Nephron progenitor cell (in vitro differentiated cells): ENCODE measurements around the gene LRRC30.

Experiments
- DNase-seq: peaks from one replicate; pipeline ENCODE4 v3.0.0; 2021
- H3K27ac Mint-ChIP-seq: 2 replicates; pipeline ENCODE4 v1.8.0; 2021; ENCODE audit warnings: mild to moderate bottlenecking, moderate library complexity, mixed read lengths
- H3K27me3 Mint-ChIP-seq: 2 replicates; pipeline ENCODE4 v1.8.0; 2021; ENCODE audit warnings: mild to moderate bottlenecking, low read depth, mixed read lengths; ENCODE audit not compliant: poor library complexity
- H3K36me3 Mint-ChIP-seq: 2 replicates; pipeline ENCODE4 v1.8.0; 2021; ENCODE audit warnings: low read depth, mixed read lengths
- H3K4me1 Mint-ChIP-seq: 2 replicates; pipeline ENCODE4 v1.8.0; 2021; ENCODE audit warnings: mixed read lengths
- H3K4me3 Mint-ChIP-seq: 2 replicates; pipeline ENCODE4 v1.8.0; 2021; ENCODE audit warnings: mild to moderate bottlenecking, moderate library complexity, mixed read lengths
- H3K9me3 Mint-ChIP-seq: 2 replicates; pipeline ENCODE4 v1.8.0; 2021; ENCODE audit warnings: mild to moderate bottlenecking, moderate library complexity, mixed read lengths
- CTCF ChIP-seq: fragments of 200-600 bp; sonication (generic); IDR thresholded peaks from 2 replicates; pipeline ENCODE4 v1.5.0; 2021; ENCODE audit warnings: antibody characterized with exemption

Gene LRRC30

GRCh38 chr18:7257426-7257740, 26.5 kb downstream of the LRRC30 start:
- H3K4me1 Mint-ChIP-seq: peaks cover 30% of the 10 kb centered on the region
- H3K4me3 Mint-ChIP-seq: no peak overlapping the region
- H3K27ac Mint-ChIP-seq: no peak overlapping the region
- TF ChIP-seq CTCF: no peak
- DNase-seq: no peak
- peaks cover 4% of the 10 kb centered on the region for H3K27me3 Mint-ChIP-seq
- no peaks in the 10 kb centered on the region for H3K9me3 Mint-ChIP-seq
- H3K36me3 Mint-ChIP-seq: no peaks in the 10 kb centered on the region

GRCh38 chr18:7259475-7259874, 28.6 kb downstream of the LRRC30 start:
- no peak for DNase-seq
- Mint-ChIP-seq H3K36me3 (no peaks in the 10 kb centered on the region), H3K4me1 (peaks cover 38% of the 10 kb centered on the region), H3K27ac (peak overlapping the region; percentile 13), H3K27me3 (peaks cover 4% of the 10 kb centered on the region), H3K9me3 (peaks cover 3% of the 10 kb centered on the region), H3K4me3 (no peak overlapping the region)
- TF ChIP-seq CTCF: no peak

- H3K4me1 Mint-ChIP-seq: peaks cover 41% of the 10 kb centered on the region
- no peaks in the 10 kb centered on the region for H3K36me3 Mint-ChIP-seq
Measured at GRCh38 chr18:7261199-7261598, 30.3 kb downstream of the LRRC30 start.

GRCh38 chr18:7267973-7268372, 37.1 kb downstream of the LRRC30 start:
- Mint-ChIP-seq H3K36me3 (no peaks in the 10 kb centered on the region), H3K9me3 (peaks cover 6% of the 10 kb centered on the region), H3K4me1 (peaks cover 23% of the 10 kb centered on the region), H3K4me3 (no peak overlapping the region), H3K27ac (no peak overlapping the region), H3K27me3 (peaks cover 6% of the 10 kb centered on the region)
- TF ChIP-seq CTCF: no peak
- no peak for DNase-seq

More at GRCh38 chr18:7261199-7261598, 30.3 kb downstream of the LRRC30 start:
- Mint-ChIP-seq H3K27me3 (peaks cover 4% of the 10 kb centered on the region), H3K27ac (peak overlapping the region; percentile 11), H3K4me3 (no peak overlapping the region), H3K9me3 (peaks cover 6% of the 10 kb centered on the region)
- no peak for TF ChIP-seq CTCF
- DNase-seq: no peak

DNA sequence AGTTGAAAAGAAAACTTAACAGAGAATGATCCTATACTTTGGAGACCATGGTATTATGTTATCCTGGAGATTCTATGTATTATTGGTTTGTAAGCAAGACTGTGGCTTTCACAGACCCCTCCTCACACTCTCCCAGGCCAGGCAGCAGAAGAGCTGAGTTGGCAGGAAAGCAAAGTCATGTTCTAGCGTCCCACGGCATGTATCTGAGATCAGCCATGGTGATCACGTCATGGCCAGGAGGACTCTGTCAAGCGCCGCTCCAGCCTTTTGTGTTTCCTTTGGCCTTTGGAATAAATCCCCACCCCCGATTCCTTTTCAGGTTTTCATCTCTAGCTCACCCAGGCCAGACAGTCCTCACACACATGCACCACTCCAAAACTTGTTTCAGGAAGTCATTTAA, 39.1 kb downstream of the LRRC30 start:
- Mint-ChIP-seq H3K4me1 (peaks cover 16% of the 10 kb centered on the region), H3K27me3 (peaks cover 6% of the 10 kb centered on the region), H3K36me3 (no peaks in the 10 kb centered on the region), H3K9me3 (no peaks in the 10 kb centered on the region), H3K4me3 (no peak overlapping the region), H3K27ac (no peak overlapping the region)
- TF ChIP-seq CTCF: no peak
- no peak for DNase-seq

DNA sequence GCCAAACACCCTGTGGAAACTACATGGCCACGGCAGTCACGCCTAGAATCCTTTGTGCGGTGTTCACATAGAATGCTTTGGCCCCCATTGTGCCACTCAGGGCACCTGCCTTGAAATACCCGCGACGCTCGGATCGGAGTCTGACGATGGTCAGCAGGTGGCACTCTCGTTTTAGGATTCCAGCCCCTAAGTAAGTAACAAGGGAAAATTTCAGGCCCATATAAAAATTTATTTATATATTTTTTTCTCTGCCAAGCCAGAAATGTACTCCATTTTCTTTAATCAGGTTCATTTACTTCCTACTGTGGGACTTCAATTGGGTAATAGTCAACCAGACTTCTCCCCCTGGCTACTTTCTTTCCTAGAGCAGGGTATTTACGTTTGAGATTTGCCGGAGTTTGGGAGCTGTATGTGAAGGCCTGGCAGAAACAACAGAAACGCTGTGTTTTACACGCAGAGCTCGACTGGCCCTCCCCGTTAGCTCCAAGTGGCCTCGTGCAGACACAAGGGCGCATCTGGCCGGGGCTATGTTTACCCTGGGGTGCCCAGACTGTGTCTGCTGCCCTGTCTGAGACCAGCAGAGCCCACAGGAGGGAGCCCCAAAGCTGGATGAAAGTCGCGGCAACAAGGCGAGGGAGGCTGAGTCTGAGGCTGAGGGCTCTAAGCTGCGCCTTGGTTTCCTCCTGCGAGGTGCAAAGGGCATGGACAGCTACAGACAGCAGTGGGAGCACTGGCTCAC, 41.6 kb downstream of the LRRC30 start:
- TF ChIP-seq CTCF: peak; percentile 59
- Mint-ChIP-seq H3K9me3 (no peaks in the 10 kb centered on the region), H3K36me3 (no peaks in the 10 kb centered on the region), H3K27me3 (peaks cover 6% of the 10 kb centered on the region), H3K4me3 (peak overlapping the region; percentile 3), H3K27ac (peak overlapping the region; percentile 19), H3K4me1 (peaks cover 16% of the 10 kb centered on the region)
- peak; percentile 55 for DNase-seq
